Naive B cell (primary cell): ENCODE results near the gene CSH2. TPM values are rescaled to one million over a fixed set of nuclear protein-coding genes. Genes with fewer than 3 reads are reported as not detected.
"Not testable (repeated sequence)": the region's sequence is repeated elsewhere in the genome, so short reads cannot be mapped to it uniquely, and the experiment has no call there.

ENCODE experiments used
- ATAC-seq, 2 donors: fragments of 150-1000 bp; cut with Tn5 transposase; 2 replicates each; pipeline ENCODE4 v1.10.0; 2021; ENCODE audit warnings: low read depth in 2 of 2, mild to moderate bottlenecking in 2 of 2, moderate library complexity in 2 of 2
- DNase-seq: peaks from one replicate; pipeline ENCODE4 v3.0.0; 2022
- H3K27ac Mint-ChIP-seq, 6 donors: one replicate each; pipeline ENCODE4 v1.8.0; 2020 to 2022; ENCODE audit warnings: mild to moderate bottlenecking in 6 of 6, mixed read lengths in 6 of 6, moderate library complexity in 5 of 6, inconsistent platforms in 2 of 6
- H3K27me3 Mint-ChIP-seq, 3 donors: one replicate each; pipeline ENCODE4 v1.8.0; 2021 to 2022; ENCODE audit warnings: mixed read lengths in 3 of 3, mild to moderate bottlenecking in 1 of 3
- H3K36me3 Mint-ChIP-seq, 2 donors: one replicate each; pipeline ENCODE4 v1.8.0; 2020 to 2022; ENCODE audit warnings: mixed read lengths in 2 of 2, inconsistent platforms in 1 of 2, mild to moderate bottlenecking in 1 of 2
- H3K4me1 Mint-ChIP-seq, 3 donors: one replicate each; pipeline ENCODE4 v1.8.0; 2020 to 2022; ENCODE audit warnings: mixed read lengths in 3 of 3, inconsistent platforms in 1 of 3, mild to moderate bottlenecking in 1 of 3, moderate library complexity in 1 of 3
- H3K4me3 Mint-ChIP-seq, 8 donors: one replicate each; pipeline ENCODE4 v1.8.0; 2020 to 2022; ENCODE audit warnings: mild to moderate bottlenecking in 8 of 8, mixed read lengths in 8 of 8, moderate library complexity in 8 of 8, inconsistent platforms in 2 of 8
- H3K9me3 Mint-ChIP-seq, 7 donors: one replicate each; pipeline ENCODE4 v1.8.0; 2020 to 2022; ENCODE audit warnings: mixed read lengths in 7 of 7, mild to moderate bottlenecking in 5 of 7, inconsistent platforms in 2 of 7, moderate library complexity in 1 of 7
- polyA plus RNA-seq, 6 donors: library from polyadenylated mRNA; unstranded; fragments of 300-500 nt; fragmentation: Illumina TruSeq; gene quantifications; one replicate each; pipeline ENCODE4 v1.2.3, GENCODE V29; 2021; ENCODE audit warnings: low read depth in 6 of 6

Gene CSH2
- polyA plus RNA-seq, 6 donors from 2014 or later, result not detected

GRCh38 chr17:63911041-63911635, 37.7 kb upstream of the CSH2 start, which contains the start of gene CSHL1:
CSHL1 (minus strand) TSS chr17:63911258; CDS start chr17:63911196, 62 bp downstream.
- peak within 1 kb of the TSS in 3 of 6 donors; percentile 51 to 94 (median 66) for H3K27ac Mint-ChIP-seq
- H3K4me3 Mint-ChIP-seq, result no peak within 1 kb of the TSS
- peaks cover 24 to 49% (median 46%) of the 10 kb centered on the region in 3 donors for H3K4me1 Mint-ChIP-seq

GRCh38 chr17:63910096-63910495, 36.6 kb upstream of the CSH2 start:
- Mint-ChIP-seq H3K36me3 (no peaks in the 10 kb centered on the region), H3K27me3 (peaks cover 0 to 4% (median 0%) of the 10 kb centered on the region in 3 donors), H3K27ac (peak overlapping the region in 1 of 6 donors; percentile 53), H3K4me1 (peaks cover 16 to 38% (median 36%) of the 10 kb centered on the region in 3 donors), H3K4me3 (peak overlapping the region in 1 of 8 donors; percentile 25), H3K9me3 (no peaks in the 10 kb centered on the region)
- no peak for ATAC-seq
- DNase-seq, result no peak

More at GRCh38 chr17:63911041-63911635, 37.7 kb upstream of the CSH2 start, which contains the start of gene CSHL1:
- no peak for ATAC-seq
- Mint-ChIP-seq H3K36me3 (no peaks in the 10 kb centered on the region), H3K27me3 (peaks cover 0 to 4% (median 0%) of the 10 kb centered on the region in 3 donors), H3K9me3 (no peaks in the 10 kb centered on the region)
- no peak for DNase-seq

GRCh38 chr17:63909586-63909985, 36.1 kb upstream of the CSH2 start:
- H3K27ac Mint-ChIP-seq, H3K36me3 Mint-ChIP-seq, H3K9me3 Mint-ChIP-seq, H3K4me3 Mint-ChIP-seq, H3K27me3 Mint-ChIP-seq, ATAC-seq, DNase-seq: not testable (repeated sequence)
- H3K4me1 Mint-ChIP-seq, result peaks cover 16 to 33% (median 33%) of the 10 kb centered on the region in 3 donors

GRCh38 chr17:63907161-63907778, 33.8 kb upstream of the CSH2 start:
- not testable (repeated sequence) for ATAC-seq, H3K27me3 Mint-ChIP-seq, H3K27ac Mint-ChIP-seq, DNase-seq, H3K9me3 Mint-ChIP-seq, H3K4me3 Mint-ChIP-seq, H3K36me3 Mint-ChIP-seq
- H3K4me1 Mint-ChIP-seq, result peaks cover 13 to 16% (median 15%) of the 10 kb centered on the region in 3 donors

- not testable (repeated sequence) for H3K4me1 Mint-ChIP-seq, H3K9me3 Mint-ChIP-seq, ATAC-seq, H3K36me3 Mint-ChIP-seq, H3K27me3 Mint-ChIP-seq, H3K4me3 Mint-ChIP-seq, DNase-seq
- peak overlapping the region in 1 of 6 donors; percentile 54 for H3K27ac Mint-ChIP-seq
These were observed 31.3 kb upstream of the CSH2 start for GRCh38 chr17:63904796-63905195.

GRCh38 chr17:63903787-63904201, 30.3 kb upstream of the CSH2 start:
- not testable (repeated sequence) for H3K27me3 Mint-ChIP-seq, H3K4me1 Mint-ChIP-seq, H3K9me3 Mint-ChIP-seq, H3K36me3 Mint-ChIP-seq
- peak overlapping the region in 1 of 8 donors; percentile 84 for H3K4me3 Mint-ChIP-seq
- ATAC-seq, result peak; percentile 97 to 98
- peak overlapping the region in 1 of 6 donors; percentile 94 for H3K27ac Mint-ChIP-seq
- peak; percentile 63 for DNase-seq

GRCh38 chr17:63901971-63902370, 28.5 kb upstream of the CSH2 start:
- not testable (repeated sequence) for H3K4me3 Mint-ChIP-seq, DNase-seq, ATAC-seq, H3K27ac Mint-ChIP-seq, H3K27me3 Mint-ChIP-seq, H3K36me3 Mint-ChIP-seq, H3K4me1 Mint-ChIP-seq, H3K9me3 Mint-ChIP-seq

GRCh38 chr17:63898899-63899798, 25.7 kb upstream of the CSH2 start:
- H3K9me3 Mint-ChIP-seq, DNase-seq, H3K4me3 Mint-ChIP-seq, H3K4me1 Mint-ChIP-seq, ATAC-seq, H3K36me3 Mint-ChIP-seq, H3K27me3 Mint-ChIP-seq: not testable (repeated sequence)
- H3K27ac Mint-ChIP-seq, result peak overlapping the region in 1 of 6 donors; percentile 3

GRCh38 chr17:63896524-63897354, 23.3 kb upstream of the CSH2 start, which contains the start of gene CSH1:
CSH1 (minus strand) TSS chr17:63896574; CDS start chr17:63896511, 63 bp downstream.
- H3K4me1 Mint-ChIP-seq, H3K36me3 Mint-ChIP-seq, H3K9me3 Mint-ChIP-seq, H3K27me3 Mint-ChIP-seq, DNase-seq, H3K4me3 Mint-ChIP-seq: not testable (repeated sequence)
- H3K27ac Mint-ChIP-seq, result peak within 1 kb of the TSS in 1 of 6 donors; percentile 76
- peak in 1 of 2 donors; percentile 43 for ATAC-seq

- H3K4me3 Mint-ChIP-seq, H3K4me1 Mint-ChIP-seq, H3K36me3 Mint-ChIP-seq, H3K27me3 Mint-ChIP-seq, H3K9me3 Mint-ChIP-seq, ATAC-seq, DNase-seq, H3K27ac Mint-ChIP-seq: not testable (repeated sequence)
These were observed 21.3 kb upstream of the CSH2 start for GRCh38 chr17:63894821-63895220.

- H3K4me3 Mint-ChIP-seq, H3K36me3 Mint-ChIP-seq, DNase-seq, H3K4me1 Mint-ChIP-seq, H3K9me3 Mint-ChIP-seq, H3K27ac Mint-ChIP-seq, ATAC-seq, H3K27me3 Mint-ChIP-seq: not testable (repeated sequence)
These were observed 20.5 kb upstream of the CSH2 start for GRCh38 chr17:63894021-63894420.

GRCh38 chr17:63892316-63893037, 19.0 kb upstream of the CSH2 start:
- H3K4me1 Mint-ChIP-seq, DNase-seq, H3K4me3 Mint-ChIP-seq, ATAC-seq, H3K9me3 Mint-ChIP-seq, H3K27me3 Mint-ChIP-seq, H3K36me3 Mint-ChIP-seq: not testable (repeated sequence)
- peak overlapping the region in 1 of 6 donors; percentile 63 for H3K27ac Mint-ChIP-seq
